ENCODE results near the gene SERPINB11.

Gene SERPINB11

DNA sequence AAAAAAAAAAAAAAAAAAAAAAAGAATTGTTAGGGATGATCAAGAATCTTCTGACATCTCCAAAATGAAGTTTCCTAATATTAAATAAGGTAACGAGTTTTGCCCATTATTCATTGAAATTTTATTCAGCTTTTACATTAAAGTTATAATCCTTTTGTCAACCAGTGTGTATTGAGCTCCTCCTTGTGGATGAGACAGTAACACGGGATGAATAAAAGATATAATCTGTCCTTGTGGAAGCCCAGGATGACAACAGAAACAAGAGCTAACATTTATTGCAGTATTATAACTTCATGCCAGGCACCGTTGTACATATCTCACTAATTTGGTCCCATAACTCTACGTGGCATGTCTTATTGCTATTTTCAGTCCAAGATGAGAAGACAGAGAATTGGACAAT lies 39.0 kb downstream of the SERPINB11 start:
- no peak for TF ChIP-seq SIN3A (IDR thresholded peaks at IDR 0.05; ENCODE audit: borderline replicate concordance, insufficient read depth, low read length)

DNA sequence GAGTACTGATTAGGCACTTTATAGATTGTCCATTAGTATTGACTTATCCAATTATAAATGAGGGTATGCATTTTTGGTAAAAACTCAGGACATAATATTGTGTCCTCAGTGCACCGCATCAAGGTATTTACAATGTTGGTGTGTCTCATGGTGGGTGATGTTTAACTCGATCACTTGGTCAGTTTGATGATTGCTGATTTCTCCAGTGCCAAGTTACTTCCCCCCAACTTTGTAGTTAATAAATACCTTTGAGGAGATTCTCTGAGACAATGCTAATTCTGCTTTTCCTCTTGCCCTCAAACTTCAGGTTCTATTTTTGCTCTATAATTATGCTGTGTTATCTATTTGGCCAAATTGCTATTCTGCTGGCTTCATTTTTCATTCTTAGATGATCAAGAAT lies 44.2 kb downstream of the SERPINB11 start:
- TF ChIP-seq TAF1 (IDR thresholded peaks at IDR 0.05; ENCODE audit: borderline replicate concordance, insufficient read depth, low read length) (no peak), SIN3A (IDR thresholded peaks at IDR 0.05; ENCODE audit: borderline replicate concordance, insufficient read depth, low read length) (no peak), POLR2AphosphoS5 (IDR thresholded peaks at IDR 0.05; ENCODE audit: low read depth, low read length) (no peak), FOXP2 (optimal IDR thresholded peaks at IDR 0.05; ENCODE audit: borderline replicate concordance, extremely low read depth, extremely low read length, insufficient read depth) (no peak)
- TF ChIP-seq, protein P1, sequence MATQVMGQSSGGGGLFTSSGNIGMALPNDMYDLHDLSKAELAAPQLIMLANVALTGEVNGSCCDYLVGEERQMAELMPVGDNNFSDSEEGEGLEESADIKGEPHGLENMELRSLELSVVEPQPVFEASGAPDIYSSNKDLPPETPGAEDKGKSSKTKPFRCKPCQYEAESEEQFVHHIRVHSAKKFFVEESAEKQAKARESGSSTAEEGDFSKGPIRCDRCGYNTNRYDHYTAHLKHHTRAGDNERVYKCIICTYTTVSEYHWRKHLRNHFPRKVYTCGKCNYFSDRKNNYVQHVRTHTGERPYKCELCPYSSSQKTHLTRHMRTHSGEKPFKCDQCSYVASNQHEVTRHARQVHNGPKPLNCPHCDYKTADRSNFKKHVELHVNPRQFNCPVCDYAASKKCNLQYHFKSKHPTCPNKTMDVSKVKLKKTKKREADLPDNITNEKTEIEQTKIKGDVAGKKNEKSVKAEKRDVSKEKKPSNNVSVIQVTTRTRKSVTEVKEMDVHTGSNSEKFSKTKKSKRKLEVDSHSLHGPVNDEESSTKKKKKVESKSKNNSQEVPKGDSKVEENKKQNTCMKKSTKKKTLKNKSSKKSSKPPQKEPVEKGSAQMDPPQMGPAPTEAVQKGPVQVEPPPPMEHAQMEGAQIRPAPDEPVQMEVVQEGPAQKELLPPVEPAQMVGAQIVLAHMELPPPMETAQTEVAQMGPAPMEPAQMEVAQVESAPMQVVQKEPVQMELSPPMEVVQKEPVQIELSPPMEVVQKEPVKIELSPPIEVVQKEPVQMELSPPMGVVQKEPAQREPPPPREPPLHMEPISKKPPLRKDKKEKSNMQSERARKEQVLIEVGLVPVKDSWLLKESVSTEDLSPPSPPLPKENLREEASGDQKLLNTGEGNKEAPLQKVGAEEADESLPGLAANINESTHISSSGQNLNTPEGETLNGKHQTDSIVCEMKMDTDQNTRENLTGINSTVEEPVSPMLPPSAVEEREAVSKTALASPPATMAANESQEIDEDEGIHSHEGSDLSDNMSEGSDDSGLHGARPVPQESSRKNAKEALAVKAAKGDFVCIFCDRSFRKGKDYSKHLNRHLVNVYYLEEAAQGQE (IDR thresholded peaks at IDR 0.05; ENCODE audit: insufficient read depth in 1 of 2, low read depth in 2 of 2, low read length in 2 of 2): no peak

DNA sequence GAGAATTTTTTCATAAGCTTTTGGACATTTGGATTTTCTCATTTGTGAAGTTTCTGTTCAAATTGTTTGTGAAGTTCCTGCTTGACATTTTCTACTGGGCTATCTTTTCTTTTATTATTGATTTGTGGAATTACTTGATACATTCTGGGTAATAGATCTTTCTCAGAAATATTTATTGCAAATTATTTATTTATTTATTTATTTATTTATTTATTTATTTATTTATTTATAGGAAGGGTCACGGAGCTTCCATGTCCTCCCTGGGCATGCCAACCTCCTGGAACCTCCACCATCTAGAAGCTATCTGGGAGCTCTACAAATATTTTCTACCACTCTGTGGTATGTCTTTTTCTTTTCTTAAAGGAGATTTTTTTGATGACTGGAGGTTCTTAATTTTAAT lies 46.7 kb downstream of the SERPINB11 start:
- TF ChIP-seq SIN3A (IDR thresholded peaks at IDR 0.05; ENCODE audit: borderline replicate concordance, insufficient read depth, low read length) (no peak), TAF1 (IDR thresholded peaks at IDR 0.05; ENCODE audit: borderline replicate concordance, insufficient read depth, low read length) (no peak)
- TF ChIP-seq, protein P1 (IDR thresholded peaks at IDR 0.05; ENCODE audit: insufficient read depth in 1 of 2, low read depth in 2 of 2, low read length in 2 of 2): no peak

DNA sequence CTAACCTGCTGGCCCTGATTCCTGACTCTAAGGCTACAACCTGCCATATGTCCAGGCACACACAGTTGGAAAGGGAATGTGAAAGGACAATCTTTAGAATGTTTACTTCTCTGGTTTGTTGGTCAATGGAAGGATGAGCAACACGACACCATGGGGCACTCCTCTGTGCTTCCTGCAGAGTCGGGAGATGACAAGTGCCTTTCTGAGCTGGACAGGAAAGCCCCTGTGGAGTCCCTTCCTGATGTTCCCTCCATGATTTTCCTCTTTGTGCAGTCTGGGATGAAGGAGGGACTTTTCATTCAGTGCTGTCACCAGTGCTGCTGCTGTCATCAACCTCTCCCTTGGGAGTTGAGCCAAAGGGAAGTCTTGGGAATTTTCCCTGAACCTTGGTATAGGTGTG lies 49.9 kb downstream of the SERPINB11 start:
- TF ChIP-seq POLR2AphosphoS5 (IDR thresholded peaks at IDR 0.05; ENCODE audit: low read depth, low read length) (no peak), SIN3A (IDR thresholded peaks at IDR 0.05; ENCODE audit: borderline replicate concordance, insufficient read depth, low read length) (no peak), FOXP2 (optimal IDR thresholded peaks at IDR 0.05; ENCODE audit: borderline replicate concordance, extremely low read depth, extremely low read length, insufficient read depth) (no peak), TAF1 (IDR thresholded peaks at IDR 0.05; ENCODE audit: borderline replicate concordance, insufficient read depth, low read length) (no peak)
- TF ChIP-seq, protein P1 (IDR thresholded peaks at IDR 0.05; ENCODE audit: insufficient read depth in 1 of 2, low read depth in 2 of 2, low read length in 2 of 2): no peak

GRCh38 chr18:63753676-63754075 lies 50.9 kb downstream of the SERPINB11 start:
- TF ChIP-seq FOXP2 (optimal IDR thresholded peaks at IDR 0.05; ENCODE audit: borderline replicate concordance, extremely low read depth, extremely low read length, insufficient read depth) (no peak), POLR2AphosphoS5 (IDR thresholded peaks at IDR 0.05; ENCODE audit: low read depth, low read length) (no peak), TAF1 (IDR thresholded peaks at IDR 0.05; ENCODE audit: borderline replicate concordance, insufficient read depth, low read length) (no peak), SIN3A (IDR thresholded peaks at IDR 0.05; ENCODE audit: borderline replicate concordance, insufficient read depth, low read length) (no peak)
- TF ChIP-seq, protein P1 (IDR thresholded peaks at IDR 0.05; ENCODE audit: insufficient read depth in 1 of 2, low read depth in 2 of 2, low read length in 2 of 2): no peak
